Keratinocyte (primary cell): ENCODE data around the gene FOXF2. TPM values are rescaled to one million over a fixed set of nuclear protein-coding genes. Genes with fewer than 3 reads are reported as not detected.

Source experiments
- DNase-seq: peaks from one replicate; pipeline ENCODE4 v3.0.0-alpha.2; 2011; ENCODE audit warnings: low read depth, missing footprints, low spot score
- FAIRE-seq: peaks from 2 replicates; lab custom pipeline; 2011; peaks lifted over from hg19 to GRCh38; lab: Jason Lieb, UNC
- H2AFZ ChIP-seq: 2 replicates; pipeline ENCODE4 v1.6.0; 2012; ENCODE audit warnings: low read length, control low read depth, inconsistent platforms; ENCODE audit not compliant: control insufficient read depth
- H3K27ac ChIP-seq: 2 replicates; pipeline ENCODE4 v1.5.1; 2011; ENCODE audit warnings: low read length; ENCODE audit not compliant: control insufficient read depth, insufficient read depth
- H3K27me3 ChIP-seq: 3 replicates; pipeline ENCODE4 v1.6.0; 2011; ENCODE audit warnings: low read length; ENCODE audit not compliant: control insufficient read depth, insufficient read depth; ENCODE audit errors: extremely low read depth
- H3K36me3 ChIP-seq, 2 experiments: 2 replicates in 1 of 2; 3 replicates in 1 of 2; pipeline ENCODE4 v1.5.1; 2011; ENCODE audit warnings: low read length in 2 of 2, mild to moderate bottlenecking in 1 of 2; ENCODE audit not compliant: control insufficient read depth in 2 of 2, insufficient read depth in 2 of 2; ENCODE audit errors: extremely low read depth in 1 of 2
- H3K4me1 ChIP-seq: 3 replicates; pipeline ENCODE4 v1.5.1; 2011; ENCODE audit warnings: low read length; ENCODE audit not compliant: control insufficient read depth, insufficient read depth; ENCODE audit errors: extremely low read depth
- H3K4me2 ChIP-seq: 3 replicates; pipeline ENCODE4 v1.6.0; 2011; ENCODE audit warnings: low read depth, low read length; ENCODE audit not compliant: control insufficient read depth, insufficient read depth; ENCODE audit errors: extremely low read depth
- H3K4me3 ChIP-seq, 3 experiments: fragments of 200-600 bp in 1 of 3; sonication (generic) in 1 of 3; 2 replicates in 2 of 3; 3 replicates in 1 of 3; pipeline ENCODE4 v1.5.1; 2011 to 2016; ENCODE audit warnings: low read length in 3 of 3, mild to moderate bottlenecking in 3 of 3, control low read depth in 2 of 3, inconsistent platforms in 1 of 3, low read depth in 1 of 3, mixed read lengths in 1 of 3, mixed run types in 1 of 3, moderate library complexity in 1 of 3; ENCODE audit not compliant: control insufficient read depth in 2 of 3, insufficient read depth in 2 of 3; ENCODE audit errors: extremely low read depth in 1 of 3
- H3K79me2 ChIP-seq: 2 replicates; pipeline ENCODE4 v1.6.0; 2012; ENCODE audit warnings: low read length; ENCODE audit not compliant: control insufficient read depth, insufficient read depth
- H3K9ac ChIP-seq: 3 replicates; pipeline ENCODE4 v1.6.0; 2011; ENCODE audit warnings: low read length; ENCODE audit not compliant: control insufficient read depth, insufficient read depth; ENCODE audit errors: extremely low read depth
- H3K9me1 ChIP-seq: 3 replicates; pipeline ENCODE4 v1.6.0; 2011; ENCODE audit warnings: low read length; ENCODE audit not compliant: control insufficient read depth, insufficient read depth; ENCODE audit errors: extremely low read depth
- H3K9me3 ChIP-seq: 2 replicates; pipeline ENCODE4 v1.5.1; 2012; ENCODE audit warnings: low read depth, low read length; ENCODE audit not compliant: control insufficient read depth
- H4K20me1 ChIP-seq: 3 replicates; pipeline ENCODE4 v1.6.0; 2011; ENCODE audit warnings: low read length; ENCODE audit not compliant: control insufficient read depth, insufficient read depth; ENCODE audit errors: extremely low read depth
- EZH2 ChIP-seq: IDR thresholded peaks from one replicate; pipeline ENCODE4 v1.6.1; 2012; ENCODE audit warnings: inconsistent platforms, mild to moderate bottlenecking, low read length, moderate library complexity
- dilution Hi-C: fragments of 300-500 bp; cut with MboI; formaldehyde crosslinking; loops from one replicate; pipeline ENCODE4 v1.7.0; 2020; ENCODE audit warnings: low sequenced_read_pairs; ENCODE audit not compliant: extremely low pct_ligation_motif_present
- polyA plus RNA-seq, 5 experiments: library from polyadenylated mRNA; depleted of rRNA in 3 of 5; stranded (reverse) in 3 of 5; stranded (forward) in 1 of 5; unstranded in 1 of 5; fragments of >200 nt; gene quantifications; 1 replicate in 1 of 5; 2 replicates in 3 of 5; 3 replicates in 1 of 5; pipeline versions ENCODE4 v1.2.1 to v1.2.3, GENCODE V29; 2011 to 2012; ENCODE audit warnings: missing spikeins in 2 of 5, low read depth in 1 of 5, low replicate concordance in 1 of 5
- TF ChIP-seq, protein P1 (sequence below), 3 experiments: IDR thresholded peaks in 1 of 3; conservative IDR thresholded peaks in 1 of 3; optimal IDR thresholded peaks in 1 of 3; 2 replicates in 2 of 3; 3 replicates in 1 of 3; pipeline versions ENCODE3 to v1.5.1; 2011; ENCODE audit warnings: low read length in 3 of 3, mild to moderate bottlenecking in 3 of 3, moderate library complexity in 2 of 3, control low read depth in 1 of 3, inconsistent platforms in 1 of 3; ENCODE audit not compliant: insufficient read depth in 2 of 3; ENCODE audit errors: extremely low read depth in 1 of 3

The FOXF2 gene
- polyA plus RNA-seq, 1 donor (not counting 4 experiments of a cell fraction or from before 2014, with no cell fraction given): 0.34 TPM

DNA sequence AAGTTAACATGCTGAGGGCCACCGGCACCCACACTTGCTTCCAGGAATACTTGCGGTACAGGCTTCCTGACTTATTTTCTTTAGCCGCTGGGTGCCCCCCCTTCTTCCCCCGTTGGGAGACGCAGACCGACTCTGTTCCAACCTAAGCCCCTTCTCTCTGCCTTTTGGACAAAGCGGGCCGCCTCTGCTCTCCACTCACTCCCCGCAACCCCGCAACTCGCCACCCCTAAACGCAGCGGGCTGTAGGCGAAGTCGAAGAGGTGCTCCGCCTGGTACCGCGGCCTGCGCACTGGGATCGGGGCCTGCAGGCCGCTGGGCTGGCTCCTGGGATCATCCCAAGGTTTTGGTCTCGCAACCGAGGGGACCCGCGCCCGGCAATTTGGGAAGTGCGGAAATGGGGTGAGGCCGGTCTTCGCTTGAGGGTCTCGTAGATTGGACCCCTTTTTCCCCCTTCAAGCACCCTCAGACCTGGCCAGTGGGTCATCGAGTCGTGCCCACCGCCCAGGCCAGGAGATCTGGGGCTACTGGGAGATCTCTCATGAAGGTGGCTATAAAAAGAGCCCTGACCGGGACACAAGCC, 4.7 kb upstream of the FOXF2 start:
- Histone ChIP-seq H4K20me1 (no peaks in the 10 kb centered on the region), H3K9me1 (no peaks in the 10 kb centered on the region), H3K79me2 (no peaks in the 10 kb centered on the region), H3K4me2 (no peak overlapping the region), H3K9me3 (no peaks in the 10 kb centered on the region), H3K27me3 (peaks cover 96% of the 10 kb centered on the region), H3K4me1 (peaks cover 3% of the 10 kb centered on the region), H2AFZ (no peak overlapping the region), H3K27ac (no peak overlapping the region), H3K9ac (no peak overlapping the region), H3K4me3 (no peak overlapping the region), H3K36me3 (no peaks in the 10 kb centered on the region)
- FAIRE-seq: no peak
- TF ChIP-seq EZH2: peak; percentile 65
- TF ChIP-seq, protein P1, sequence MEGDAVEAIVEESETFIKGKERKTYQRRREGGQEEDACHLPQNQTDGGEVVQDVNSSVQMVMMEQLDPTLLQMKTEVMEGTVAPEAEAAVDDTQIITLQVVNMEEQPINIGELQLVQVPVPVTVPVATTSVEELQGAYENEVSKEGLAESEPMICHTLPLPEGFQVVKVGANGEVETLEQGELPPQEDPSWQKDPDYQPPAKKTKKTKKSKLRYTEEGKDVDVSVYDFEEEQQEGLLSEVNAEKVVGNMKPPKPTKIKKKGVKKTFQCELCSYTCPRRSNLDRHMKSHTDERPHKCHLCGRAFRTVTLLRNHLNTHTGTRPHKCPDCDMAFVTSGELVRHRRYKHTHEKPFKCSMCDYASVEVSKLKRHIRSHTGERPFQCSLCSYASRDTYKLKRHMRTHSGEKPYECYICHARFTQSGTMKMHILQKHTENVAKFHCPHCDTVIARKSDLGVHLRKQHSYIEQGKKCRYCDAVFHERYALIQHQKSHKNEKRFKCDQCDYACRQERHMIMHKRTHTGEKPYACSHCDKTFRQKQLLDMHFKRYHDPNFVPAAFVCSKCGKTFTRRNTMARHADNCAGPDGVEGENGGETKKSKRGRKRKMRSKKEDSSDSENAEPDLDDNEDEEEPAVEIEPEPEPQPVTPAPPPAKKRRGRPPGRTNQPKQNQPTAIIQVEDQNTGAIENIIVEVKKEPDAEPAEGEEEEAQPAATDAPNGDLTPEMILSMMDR (optimal IDR thresholded peaks at IDR 0.05 in 1 of 3, IDR thresholded peaks at IDR 0.05 in 1 of 3, conservative IDR thresholded peaks at IDR 0.05 in 1 of 3; ENCODE audit: extremely low read depth in 1 of 3, insufficient read depth in 2 of 3, low read length in 3 of 3): no peak
- dilution Hi-C loops: no loop called here
- no peak for DNase-seq

DNA sequence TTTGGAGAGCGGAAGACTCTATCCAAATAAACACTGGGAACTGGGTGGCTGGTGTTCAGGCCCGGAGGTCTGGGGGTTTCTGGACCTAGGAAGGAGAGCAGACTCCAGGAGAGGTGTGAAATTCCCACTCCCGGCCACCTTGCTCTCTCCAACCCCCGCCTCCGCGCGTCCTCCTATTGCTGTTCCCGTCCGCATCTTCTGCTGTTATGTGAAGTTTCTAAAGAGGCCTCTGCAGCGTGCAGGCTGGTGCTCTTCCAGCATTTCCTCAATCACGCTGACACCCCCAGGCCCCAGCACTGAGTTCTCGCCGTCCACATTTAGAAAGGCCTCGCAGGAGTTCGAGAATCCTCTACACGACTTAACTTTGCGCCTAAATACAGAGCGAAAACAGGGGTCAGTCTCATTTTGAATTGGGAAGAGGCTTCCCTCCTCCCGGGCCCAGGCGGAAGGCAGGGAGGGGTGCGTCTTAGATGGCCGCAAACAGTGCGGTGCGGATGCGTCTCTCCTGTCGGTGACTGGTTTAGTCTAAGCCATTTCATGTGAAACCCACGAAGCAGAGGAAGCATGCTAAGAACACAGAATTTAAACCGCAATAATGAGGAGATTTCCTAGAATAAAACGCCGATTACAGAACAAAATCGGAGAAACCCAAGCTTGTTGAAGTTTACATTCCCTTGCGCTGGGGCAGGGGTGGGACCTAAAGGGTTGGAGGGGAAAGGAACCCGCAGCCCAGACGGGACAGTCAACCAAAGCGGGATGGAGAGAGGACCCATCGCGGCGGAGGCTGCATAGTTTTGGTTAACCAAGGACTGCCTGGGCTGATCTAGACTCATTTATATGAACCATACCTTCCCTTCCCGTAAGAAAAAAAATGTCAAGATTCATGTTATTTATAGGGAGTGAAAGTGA, 4.0 kb upstream of the FOXF2 start:
- Histone ChIP-seq H3K79me2 (no peaks in the 10 kb centered on the region), H3K9ac (no peak overlapping the region), H3K4me2 (no peak overlapping the region), H3K9me1 (no peaks in the 10 kb centered on the region), H4K20me1 (no peaks in the 10 kb centered on the region), H3K9me3 (no peaks in the 10 kb centered on the region), H3K4me1 (peaks cover 3% of the 10 kb centered on the region), H3K27me3 (peaks cover 93% of the 10 kb centered on the region), H3K36me3 (no peaks in the 10 kb centered on the region), H3K4me3 (no peak overlapping the region), H3K27ac (no peak overlapping the region), H2AFZ (no peak overlapping the region)
- DNase-seq: no peak
- TF ChIP-seq EZH2: peak; percentile 23
- TF ChIP-seq, protein P1 (optimal IDR thresholded peaks at IDR 0.05 in 1 of 3, IDR thresholded peaks at IDR 0.05 in 1 of 3, conservative IDR thresholded peaks at IDR 0.05 in 1 of 3; ENCODE audit: extremely low read depth in 1 of 3, insufficient read depth in 2 of 3, low read length in 3 of 3): no peak
- FAIRE-seq: no peak
- dilution Hi-C loops: no loop called here
